Uterus (tissue), 4 donors: ENCODE results near the gene TRIM44. TPM values are rescaled to one million over a fixed set of nuclear protein-coding genes. Genes with fewer than 3 reads are reported as not detected.

ENCODE experiments used
- DNase-seq, 2 donors: peaks; one replicate each; pipeline ENCODE4 v3.0.0-alpha.2; 2019 to 2020
- H3K27ac ChIP-seq, 2 donors: fragments of 200-600 bp; sonication (generic); 1 replicate in 1 of 2; 2 replicates in 1 of 2; pipeline ENCODE4 v1.5.1; 2016 to 2018
- H3K27me3 ChIP-seq, 2 donors: fragments of 200-600 bp; sonication (generic); one replicate each; pipeline ENCODE4 v1.5.1; 2018 to 2019; ENCODE audit warnings: control low read depth in 1 of 2
- H3K36me3 ChIP-seq, 2 donors: fragments of 200-600 bp; sonication (generic); one replicate each; pipeline ENCODE4 v1.5.1; 2019; ENCODE audit warnings: control low read depth in 1 of 2
- H3K4me1 ChIP-seq, 2 donors: fragments of 200-600 bp; sonication (generic); one replicate each; pipeline ENCODE4 v1.5.1; 2018 to 2019; ENCODE audit warnings: control low read depth in 1 of 2
- H3K4me3 ChIP-seq, 2 donors: fragments of 200-600 bp; sonication (generic); 1 replicate in 1 of 2; 2 replicates in 1 of 2; pipeline ENCODE4 v1.5.1; 2018 to 2019; ENCODE audit warnings: mild to moderate bottlenecking in 1 of 2
- H3K9me3 ChIP-seq, 2 donors: fragments of 200-600 bp; sonication (generic); one replicate each; pipeline ENCODE4 v1.5.1; 2019; ENCODE audit warnings: control low read depth in 1 of 2
- CTCF ChIP-seq, 4 experiments: fragments of 200-600 bp in 2 of 4; fragments of 450-650 bp in 2 of 4; sonication (generic) in 2 of 4; IDR thresholded peaks; one replicate each; pipeline ENCODE4 v1.5.1; 2016 to 2019; ENCODE audit warnings: antibody characterized with exemption in 4 of 4, mild to moderate bottlenecking in 2 of 4, moderate library complexity in 1 of 4
- POLR2A ChIP-seq, 2 donors: fragments of 450-650 bp; IDR thresholded peaks; one replicate each; pipeline ENCODE4 v1.6.1; 2016; ENCODE audit warnings: antibody characterized with exemption in 2 of 2, mild to moderate bottlenecking in 1 of 2, moderate library complexity in 1 of 2
- intact Hi-C: fragments of 100-400 bp; cut with DNase I; formaldehyde crosslinking; loops from one replicate; pipeline ENCODE4 v1.15.1; 2023; ENCODE audit warnings: low total_unique reads
- total RNA-seq, 4 donors: library from RNA; depleted of rRNA in 3 of 4; stranded (reverse); fragments of >200 nt in 3 of 4; gene quantifications; one replicate each; pipeline versions ENCODE4 v1.1.0 to v1.2.4, GENCODE V29; 2014 to 2023
- donor health status: DM: yes; HTN: yes; CAD: no.

Gene TRIM44
- total RNA-seq, 4 donors from 2014 or later = 16.1 to 65.3 (median 40.4) TPM

DNA sequence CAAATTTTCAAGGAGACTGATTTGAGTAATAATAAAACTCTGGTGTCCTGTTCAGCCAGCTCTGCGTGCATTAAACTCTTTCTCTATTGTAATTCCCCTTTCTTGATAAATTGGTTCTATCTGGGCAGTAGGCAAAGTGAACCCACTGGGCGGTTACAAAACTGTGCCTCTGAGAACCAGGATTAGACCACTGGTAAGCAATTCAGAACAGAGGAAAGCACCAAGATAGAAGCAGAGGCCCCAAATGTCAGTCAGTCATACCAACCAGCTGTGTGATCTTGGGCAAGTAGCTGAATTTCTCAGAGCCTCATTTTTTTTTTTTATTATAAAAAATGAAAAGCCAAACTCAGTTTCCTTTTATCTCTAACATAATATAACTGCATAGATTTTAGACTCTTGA, 54.9 kb downstream of the TRIM44 start:
- Histone ChIP-seq H3K27me3 (no peaks in the 10 kb centered on the region), H3K4me3 (no peak overlapping the region), H3K4me1 (no peaks in the 10 kb centered on the region), H3K9me3 (no peaks in the 10 kb centered on the region), H3K36me3 (no peaks in the 10 kb centered on the region), H3K27ac (no peak overlapping the region)
- TF ChIP-seq CTCF (IDR thresholded peaks at IDR 0.05) (no peak), POLR2A (IDR thresholded peaks at IDR 0.05) (no peak)
- no peak for DNase-seq
- intact Hi-C loops = no loop called here

DNA sequence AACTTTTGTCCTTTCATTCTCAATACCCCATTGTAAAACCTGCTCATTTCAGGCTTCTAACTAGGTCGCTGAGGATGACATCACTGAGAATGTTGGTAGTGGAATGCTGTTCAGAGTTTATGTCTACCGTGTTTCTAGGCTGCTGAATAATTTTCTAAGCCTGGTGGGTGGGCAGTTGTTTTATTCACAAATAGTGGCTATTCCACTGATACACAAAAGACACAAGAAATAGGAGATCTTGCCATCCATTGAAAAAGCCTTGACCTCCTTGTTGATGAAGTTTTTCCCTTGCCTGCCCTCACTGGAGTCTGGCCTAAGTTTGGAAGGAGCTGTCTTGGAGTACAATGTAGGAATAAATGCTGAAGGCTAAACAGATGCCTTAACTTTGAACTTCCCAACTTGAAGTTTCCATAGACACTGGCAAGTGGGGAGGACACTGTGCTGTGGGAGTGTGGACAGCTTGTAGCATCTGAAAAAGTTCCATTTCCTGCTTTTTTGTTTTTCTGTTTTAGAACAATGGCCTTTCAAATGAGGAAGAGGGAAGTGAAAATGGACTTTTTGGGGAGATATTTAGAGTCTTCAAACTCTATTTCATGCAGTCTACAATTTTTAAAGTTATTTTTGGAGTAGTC, 59.2 kb downstream of the TRIM44 start:
- Histone ChIP-seq H3K36me3 (no peaks in the 10 kb centered on the region), H3K9me3 (no peaks in the 10 kb centered on the region), H3K4me1 (no peaks in the 10 kb centered on the region), H3K27me3 (no peaks in the 10 kb centered on the region), H3K4me3 (no peak overlapping the region), H3K27ac (no peak overlapping the region)
- DNase-seq = no peak
- TF ChIP-seq CTCF (IDR thresholded peaks at IDR 0.05) (no peak), POLR2A (IDR thresholded peaks at IDR 0.05) (no peak)
- intact Hi-C loops = no loop called here

DNA sequence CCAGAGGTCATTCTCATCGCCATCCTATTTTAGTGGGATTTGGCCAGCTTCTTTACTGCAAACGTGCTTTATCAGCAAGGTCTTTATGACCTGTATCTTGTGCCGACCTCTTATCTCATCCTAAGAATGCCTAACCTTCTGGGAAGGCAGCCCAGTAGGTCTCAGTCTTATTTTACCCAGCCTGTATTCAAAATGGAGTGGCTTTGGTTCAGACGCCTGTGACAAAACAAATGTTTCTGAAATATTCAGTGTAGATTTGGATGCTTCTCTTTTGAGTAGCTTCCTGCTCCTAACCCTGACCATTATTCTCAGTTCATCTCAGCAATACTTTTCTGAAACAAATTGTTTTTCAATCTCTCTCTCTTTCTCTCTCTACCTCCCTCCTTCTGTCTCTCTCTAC, 60.1 kb downstream of the TRIM44 start:
- no peak overlapping the region for H3K27ac ChIP-seq
- no peak overlapping the region for H3K4me3 ChIP-seq
- TF ChIP-seq CTCF (IDR thresholded peaks at IDR 0.05) = no peak
- TF ChIP-seq POLR2A (IDR thresholded peaks at IDR 0.05) = no peak
- intact Hi-C loops = no loop called here
- no peaks in the 10 kb centered on the region for H3K27me3 ChIP-seq
- no peaks in the 10 kb centered on the region for H3K9me3 ChIP-seq
- DNase-seq = no peak
- H3K36me3 ChIP-seq = no peaks in the 10 kb centered on the region
- H3K4me1 ChIP-seq = no peaks in the 10 kb centered on the region

DNA sequence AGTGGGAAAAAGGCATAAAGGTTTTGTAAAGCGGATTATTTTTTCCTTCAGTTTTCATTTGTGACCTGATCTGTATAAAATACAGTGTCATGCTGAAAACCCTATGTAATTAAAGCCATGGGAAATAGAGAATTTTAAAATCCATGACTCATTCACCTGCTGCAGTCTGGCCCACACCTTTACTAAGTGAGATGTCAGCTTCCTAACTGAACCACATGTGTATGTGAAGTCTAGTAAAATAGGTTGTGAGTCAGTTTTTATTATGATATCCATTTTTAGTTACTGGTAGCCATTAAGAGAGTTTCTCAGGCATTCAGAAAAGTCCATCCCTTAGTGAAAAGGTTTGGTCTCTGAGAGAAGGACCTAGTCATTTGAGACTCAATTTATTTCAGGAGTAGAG, 60.9 kb downstream of the TRIM44 start:
- no peak for TF ChIP-seq POLR2A (IDR thresholded peaks at IDR 0.05)
- TF ChIP-seq CTCF (IDR thresholded peaks at IDR 0.05) = no peak
- H3K9me3 ChIP-seq = no peaks in the 10 kb centered on the region
- no peaks in the 10 kb centered on the region for H3K27me3 ChIP-seq
- intact Hi-C loops = no loop called here
- DNase-seq = no peak
- no peak overlapping the region for H3K27ac ChIP-seq
- no peaks in the 10 kb centered on the region for H3K4me1 ChIP-seq
- no peak overlapping the region for H3K4me3 ChIP-seq
- H3K36me3 ChIP-seq = no peaks in the 10 kb centered on the region

DNA sequence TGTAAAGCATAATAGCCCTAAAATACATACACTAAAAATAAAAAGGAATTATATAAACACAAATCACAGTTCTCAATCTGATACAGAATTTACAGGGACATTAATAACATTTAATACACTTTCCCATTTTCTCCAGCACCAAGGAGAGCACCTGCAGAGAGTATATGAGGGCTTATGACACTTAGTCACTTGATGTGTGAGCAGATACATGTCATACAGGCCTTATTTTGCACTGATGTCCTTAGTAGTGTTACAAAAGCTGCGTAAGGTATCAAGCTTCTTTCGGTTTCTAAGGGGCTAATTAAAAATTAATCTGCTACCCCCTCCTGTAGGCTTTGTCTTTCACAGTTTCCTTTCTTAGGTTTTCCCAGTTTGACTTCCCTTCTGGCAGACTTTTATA, 61.3 kb downstream of the TRIM44 start:
- intact Hi-C loops = no loop called here
- no peak for DNase-seq
- no peak overlapping the region for H3K27ac ChIP-seq
- no peaks in the 10 kb centered on the region for H3K9me3 ChIP-seq
- H3K36me3 ChIP-seq = no peaks in the 10 kb centered on the region
- H3K27me3 ChIP-seq = no peaks in the 10 kb centered on the region
- TF ChIP-seq CTCF (IDR thresholded peaks at IDR 0.05) (no peak), POLR2A (IDR thresholded peaks at IDR 0.05) (no peak)
- H3K4me3 ChIP-seq = no peak overlapping the region
- no peaks in the 10 kb centered on the region for H3K4me1 ChIP-seq
